Body of pancreas (tissue), 4 donors: ENCODE data around the gene C1QTNF1.
A peak's percentile ranks its signal among the peaks of the same experiment; 100 is the strongest.

ENCODE experiments used
- POLR2A ChIP-seq, 3 donors: fragments of 450-650 bp; IDR thresholded peaks; one replicate each; pipeline ENCODE4 v1.6.1; 2016; ENCODE audit warnings: antibody characterized with exemption in 3 of 3, mild to moderate bottlenecking in 2 of 3
- TF ChIP-seq, protein P1 (sequence below), 7 experiments: fragments of 450-650 bp in 4 of 7; fragments of 200-600 bp in 3 of 7; sonication (generic) in 3 of 7; IDR thresholded peaks; one replicate each; pipeline ENCODE4 v1.5.1; 2016 to 2019; ENCODE audit warnings: antibody characterized with exemption in 7 of 7

DNA sequence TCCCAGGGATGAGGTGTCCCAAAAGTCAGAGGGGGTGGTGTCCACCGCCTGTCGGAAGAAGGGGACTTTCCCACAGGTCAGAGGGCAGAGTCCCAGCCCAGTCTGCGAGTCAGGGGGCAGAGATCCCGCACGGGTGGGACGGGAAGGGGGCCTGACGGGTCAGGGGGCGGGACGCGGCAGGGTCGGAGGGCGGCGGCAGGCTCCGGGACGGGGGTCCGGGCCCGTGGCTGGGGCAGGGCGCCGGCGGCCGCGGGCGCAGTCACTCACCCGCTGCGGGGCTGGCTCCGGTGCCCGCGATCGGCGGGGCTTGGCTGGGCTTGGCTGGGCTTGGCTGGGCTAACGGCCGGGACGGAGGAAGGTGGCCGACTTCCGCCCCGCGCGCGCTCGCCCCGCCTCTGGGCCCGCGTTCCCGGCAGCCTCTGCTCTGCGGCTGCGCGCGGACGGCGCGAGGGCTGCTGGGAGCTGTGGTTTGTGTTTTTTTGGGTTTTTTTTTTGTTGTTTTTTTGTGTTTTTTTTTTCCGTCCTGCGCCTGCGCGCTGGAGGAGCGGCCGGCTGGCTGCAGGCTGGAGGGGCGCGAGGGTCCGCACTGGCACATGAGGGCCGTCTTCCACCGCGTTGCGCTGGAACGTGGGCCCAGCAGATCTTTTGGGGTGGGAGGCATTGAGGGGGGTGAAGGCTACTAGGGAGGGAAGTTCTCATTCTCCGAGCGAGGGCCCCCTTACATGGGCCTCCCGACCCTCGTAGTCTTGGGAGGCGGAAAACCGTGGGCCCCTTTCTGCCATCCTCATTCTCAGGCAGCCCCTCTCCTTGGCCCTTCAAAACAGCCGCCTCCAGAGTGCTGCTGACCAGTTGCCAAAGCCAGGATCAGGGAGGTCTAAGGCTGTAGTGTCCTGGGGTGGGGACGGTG is 14.3 kb upstream of the C1QTNF1 start, which contains the start of gene CANT1:
- TF ChIP-seq, protein P1, sequence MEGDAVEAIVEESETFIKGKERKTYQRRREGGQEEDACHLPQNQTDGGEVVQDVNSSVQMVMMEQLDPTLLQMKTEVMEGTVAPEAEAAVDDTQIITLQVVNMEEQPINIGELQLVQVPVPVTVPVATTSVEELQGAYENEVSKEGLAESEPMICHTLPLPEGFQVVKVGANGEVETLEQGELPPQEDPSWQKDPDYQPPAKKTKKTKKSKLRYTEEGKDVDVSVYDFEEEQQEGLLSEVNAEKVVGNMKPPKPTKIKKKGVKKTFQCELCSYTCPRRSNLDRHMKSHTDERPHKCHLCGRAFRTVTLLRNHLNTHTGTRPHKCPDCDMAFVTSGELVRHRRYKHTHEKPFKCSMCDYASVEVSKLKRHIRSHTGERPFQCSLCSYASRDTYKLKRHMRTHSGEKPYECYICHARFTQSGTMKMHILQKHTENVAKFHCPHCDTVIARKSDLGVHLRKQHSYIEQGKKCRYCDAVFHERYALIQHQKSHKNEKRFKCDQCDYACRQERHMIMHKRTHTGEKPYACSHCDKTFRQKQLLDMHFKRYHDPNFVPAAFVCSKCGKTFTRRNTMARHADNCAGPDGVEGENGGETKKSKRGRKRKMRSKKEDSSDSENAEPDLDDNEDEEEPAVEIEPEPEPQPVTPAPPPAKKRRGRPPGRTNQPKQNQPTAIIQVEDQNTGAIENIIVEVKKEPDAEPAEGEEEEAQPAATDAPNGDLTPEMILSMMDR (IDR thresholded peaks at IDR 0.05), result no peak
- TF ChIP-seq POLR2A (IDR thresholded peaks at IDR 0.05), result peak; percentile 37 to 70 (median 61)
